GM12801 (cell line): ENCODE results near the gene AMPD2.

Experiments used
- TF ChIP-seq, protein P1 (sequence below): IDR thresholded peaks from one replicate; pipeline ENCODE4 v1.5.1; 2011; ENCODE audit warnings: control low read depth; ENCODE audit not compliant: insufficient read length; ENCODE audit errors: extremely low read depth

The AMPD2 gene

DNA sequence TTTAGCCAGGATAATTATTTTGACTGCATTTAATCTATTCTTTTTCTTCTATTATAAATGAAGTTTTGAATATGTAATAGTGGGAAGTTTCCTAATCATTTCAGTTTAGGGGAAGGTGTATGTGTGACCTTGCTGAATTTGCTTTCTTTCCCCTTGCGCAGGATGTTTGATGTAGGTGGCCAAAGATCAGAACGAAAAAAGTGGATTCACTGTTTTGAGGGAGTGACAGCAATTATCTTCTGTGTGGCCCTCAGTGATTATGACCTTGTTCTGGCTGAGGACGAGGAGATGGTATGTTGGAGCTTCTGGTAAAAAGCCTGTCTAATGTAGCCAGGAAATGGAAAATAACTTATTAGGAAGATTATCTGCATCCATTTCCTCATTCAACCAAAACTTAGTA lies 33.6 kb upstream of the AMPD2 start:
- TF ChIP-seq, protein P1, sequence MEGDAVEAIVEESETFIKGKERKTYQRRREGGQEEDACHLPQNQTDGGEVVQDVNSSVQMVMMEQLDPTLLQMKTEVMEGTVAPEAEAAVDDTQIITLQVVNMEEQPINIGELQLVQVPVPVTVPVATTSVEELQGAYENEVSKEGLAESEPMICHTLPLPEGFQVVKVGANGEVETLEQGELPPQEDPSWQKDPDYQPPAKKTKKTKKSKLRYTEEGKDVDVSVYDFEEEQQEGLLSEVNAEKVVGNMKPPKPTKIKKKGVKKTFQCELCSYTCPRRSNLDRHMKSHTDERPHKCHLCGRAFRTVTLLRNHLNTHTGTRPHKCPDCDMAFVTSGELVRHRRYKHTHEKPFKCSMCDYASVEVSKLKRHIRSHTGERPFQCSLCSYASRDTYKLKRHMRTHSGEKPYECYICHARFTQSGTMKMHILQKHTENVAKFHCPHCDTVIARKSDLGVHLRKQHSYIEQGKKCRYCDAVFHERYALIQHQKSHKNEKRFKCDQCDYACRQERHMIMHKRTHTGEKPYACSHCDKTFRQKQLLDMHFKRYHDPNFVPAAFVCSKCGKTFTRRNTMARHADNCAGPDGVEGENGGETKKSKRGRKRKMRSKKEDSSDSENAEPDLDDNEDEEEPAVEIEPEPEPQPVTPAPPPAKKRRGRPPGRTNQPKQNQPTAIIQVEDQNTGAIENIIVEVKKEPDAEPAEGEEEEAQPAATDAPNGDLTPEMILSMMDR = no peak

GRCh38 chr1:109589177-109589576 lies 30.5 kb upstream of the AMPD2 start:
- TF ChIP-seq, protein P1 = no peak

GRCh38 chr1:109589679-109590078 lies 30.0 kb upstream of the AMPD2 start:
- TF ChIP-seq, protein P1 = no peak

- TF ChIP-seq, protein P1 = no peak
These were observed 26.7 kb upstream of the AMPD2 start for GRCh38 chr1:109592916-109593315.

GRCh38 chr1:109595531-109595930 lies 24.1 kb upstream of the AMPD2 start:
- TF ChIP-seq, protein P1 = no peak

GRCh38 chr1:109598156-109598555 lies 21.5 kb upstream of the AMPD2 start:
- TF ChIP-seq, protein P1 = no peak

DNA sequence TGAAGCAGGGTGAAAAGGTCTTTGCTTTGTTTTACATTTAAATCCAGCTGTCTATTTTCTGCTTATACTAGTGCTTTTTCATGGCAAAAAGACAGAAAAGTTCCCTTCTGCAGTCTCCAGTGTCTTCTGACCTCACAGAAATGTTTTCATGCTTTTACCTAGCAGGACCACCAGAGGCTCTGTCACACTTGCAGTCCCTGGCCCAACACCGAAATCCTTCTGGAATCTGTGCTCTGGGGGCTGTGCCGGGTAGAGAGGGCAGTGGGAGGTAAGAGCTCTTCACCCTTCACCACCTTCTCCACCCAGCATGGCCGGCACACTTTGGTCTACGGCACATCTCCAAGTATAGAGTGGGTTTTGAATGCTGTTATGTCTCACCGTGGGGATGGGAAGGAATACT lies 21.0 kb upstream of the AMPD2 start:
- TF ChIP-seq, protein P1 = no peak

DNA sequence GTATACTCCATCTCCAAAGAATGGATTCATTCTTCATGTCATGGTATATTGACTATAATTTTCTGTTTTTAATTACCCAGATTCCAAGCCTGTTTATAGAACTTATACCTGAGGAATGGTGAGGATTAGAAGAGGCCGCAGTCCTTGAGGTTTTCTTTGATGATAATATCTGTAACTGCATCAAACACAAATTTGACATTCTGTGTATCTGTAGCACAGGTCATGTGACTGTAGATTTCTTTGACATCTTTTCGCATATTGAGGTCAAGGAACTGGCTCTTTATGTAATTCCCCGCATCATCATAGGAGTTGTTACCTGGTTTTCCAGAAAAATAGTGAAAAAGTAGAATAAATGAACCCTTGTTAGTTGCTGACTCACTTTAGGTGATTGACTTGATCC lies 16.4 kb upstream of the AMPD2 start:
- TF ChIP-seq, protein P1 = no peak
